B cell (primary cell): Measurements from ENCODE around the gene MGA.

ENCODE experiments used
- EZH2 ChIP-seq: IDR thresholded peaks from 2 replicates; pipeline ENCODE4 v1.6.1; 2012; ENCODE audit warnings: borderline replicate concordance, low read depth, mild to moderate bottlenecking, moderate library complexity, low read length; ENCODE audit not compliant: insufficient read depth, poor library complexity, severe bottlenecking
- TF ChIP-seq, protein P1 (sequence below): fragments of 200-600 bp; IDR thresholded peaks from one replicate; pipeline ENCODE4 v1.8.0; 2022; ENCODE audit warnings: antibody characterized with exemption, mild to moderate bottlenecking

DNA sequence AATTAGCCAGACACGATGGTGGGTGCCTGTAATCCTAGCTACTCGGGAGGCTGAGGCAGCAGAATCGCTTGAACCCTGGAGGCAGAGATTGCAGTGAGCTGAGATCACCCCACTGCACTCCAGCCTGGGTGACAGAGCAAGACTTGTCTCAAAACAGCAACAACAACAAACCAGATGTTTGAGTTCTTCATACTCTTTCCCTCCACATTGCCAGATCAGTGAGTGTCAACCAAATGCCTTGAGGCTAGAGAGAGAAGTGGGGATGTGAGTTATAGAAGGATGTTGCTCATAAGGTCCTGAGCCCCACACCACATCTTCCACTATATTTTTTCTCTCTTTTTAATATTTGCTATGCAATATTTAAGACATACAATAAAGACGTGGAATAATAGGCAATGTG is 133.9 kb downstream of the MGA start:
- TF ChIP-seq, protein P1, sequence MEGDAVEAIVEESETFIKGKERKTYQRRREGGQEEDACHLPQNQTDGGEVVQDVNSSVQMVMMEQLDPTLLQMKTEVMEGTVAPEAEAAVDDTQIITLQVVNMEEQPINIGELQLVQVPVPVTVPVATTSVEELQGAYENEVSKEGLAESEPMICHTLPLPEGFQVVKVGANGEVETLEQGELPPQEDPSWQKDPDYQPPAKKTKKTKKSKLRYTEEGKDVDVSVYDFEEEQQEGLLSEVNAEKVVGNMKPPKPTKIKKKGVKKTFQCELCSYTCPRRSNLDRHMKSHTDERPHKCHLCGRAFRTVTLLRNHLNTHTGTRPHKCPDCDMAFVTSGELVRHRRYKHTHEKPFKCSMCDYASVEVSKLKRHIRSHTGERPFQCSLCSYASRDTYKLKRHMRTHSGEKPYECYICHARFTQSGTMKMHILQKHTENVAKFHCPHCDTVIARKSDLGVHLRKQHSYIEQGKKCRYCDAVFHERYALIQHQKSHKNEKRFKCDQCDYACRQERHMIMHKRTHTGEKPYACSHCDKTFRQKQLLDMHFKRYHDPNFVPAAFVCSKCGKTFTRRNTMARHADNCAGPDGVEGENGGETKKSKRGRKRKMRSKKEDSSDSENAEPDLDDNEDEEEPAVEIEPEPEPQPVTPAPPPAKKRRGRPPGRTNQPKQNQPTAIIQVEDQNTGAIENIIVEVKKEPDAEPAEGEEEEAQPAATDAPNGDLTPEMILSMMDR, result no peak
- no peak for TF ChIP-seq EZH2
